GM18505 (cell line): Measurements from ENCODE around the gene ZNF829.
A peak's percentile ranks its signal among the peaks of the same experiment; 100 is the strongest.

Experiments
- ATAC-seq: cut with Tn5 transposase; IDR thresholded peaks from one replicate; pipeline ENCODE4 v1.9.1; 2021; ENCODE audit not compliant: unreplicated experiment
- POLR2A ChIP-seq: IDR thresholded peaks from 4 replicates; pipeline ENCODE4 v1.6.1; 2011; ENCODE audit warnings: borderline replicate concordance; ENCODE audit not compliant: insufficient read depth, insufficient read length; ENCODE audit errors: extremely low read depth

The ZNF829 gene

GRCh38 chr19:36915992-36916830 lies at the start of gene ZNF829, which contains the start of gene ZNF568:
ZNF829 (minus strand) TSS chr19:36916291; CDS start chr19:36915167, 1,124 bp downstream.
ZNF568 (plus strand) TSS chr19:36916332; CDS start chr19:36922771, 6,439 bp downstream.
- peak; percentile 54 for TF ChIP-seq POLR2A
- ATAC-seq = peak; percentile 91

DNA sequence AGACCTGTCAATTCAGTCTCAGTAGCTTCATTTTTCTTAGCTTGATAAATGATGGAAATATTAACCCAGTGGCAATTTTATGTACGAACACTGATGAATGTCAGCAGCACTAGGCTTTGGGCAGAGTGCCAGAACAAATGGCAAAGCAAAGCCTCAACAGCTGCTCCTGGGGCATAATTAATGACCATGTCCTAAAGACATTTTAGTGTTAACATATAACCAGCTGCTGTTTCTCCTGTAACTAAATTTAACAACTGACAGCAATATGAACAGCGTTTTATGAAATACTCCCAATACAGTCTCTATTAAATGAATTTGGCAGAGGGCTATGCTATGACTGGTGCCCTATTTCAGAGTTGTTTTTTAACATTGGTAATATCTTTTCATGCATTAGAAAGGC lies 47.2 kb upstream of the ZNF829 start:
- no peak for TF ChIP-seq POLR2A
- ATAC-seq = no peak

- TF ChIP-seq POLR2A = no peak
- no peak for ATAC-seq
Measured at GRCh38 chr19:36962346-36962745, 46.3 kb upstream of the ZNF829 start.

DNA sequence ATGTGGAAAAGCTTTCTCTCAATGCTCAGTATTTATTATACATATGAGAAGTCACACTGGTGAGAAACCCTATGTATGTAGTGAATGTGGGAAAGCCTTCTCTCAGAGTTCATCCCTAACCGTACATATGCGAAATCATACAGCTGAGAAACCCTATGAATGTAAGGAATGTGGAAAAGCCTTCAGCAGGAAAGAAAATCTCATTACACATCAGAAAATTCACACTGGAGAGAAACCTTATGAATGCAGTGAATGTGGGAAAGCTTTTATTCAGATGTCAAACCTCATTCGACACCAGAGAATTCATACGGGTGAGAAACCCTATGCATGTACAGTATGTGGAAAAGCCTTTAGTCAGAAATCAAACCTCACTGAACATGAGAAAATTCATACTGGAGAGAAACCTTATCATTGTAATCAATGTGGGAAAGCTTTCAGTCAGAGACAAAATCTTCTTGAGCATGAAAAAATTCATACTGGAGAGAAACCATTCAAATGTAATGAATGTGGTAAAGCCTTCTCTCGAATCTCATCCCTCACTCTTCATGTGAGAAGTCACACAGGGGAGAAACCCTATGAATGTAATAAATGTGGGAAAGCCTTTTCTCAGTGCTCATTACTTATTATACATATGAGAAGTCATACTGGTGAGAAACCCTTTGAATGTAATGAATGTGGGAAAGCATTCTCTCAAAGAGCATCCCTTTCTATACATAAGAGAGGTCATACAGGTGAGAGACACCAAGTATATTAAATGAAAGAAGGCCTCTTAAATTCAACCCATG lies 34.4 kb upstream of the ZNF829 start:
- no peak for ATAC-seq
- no peak for TF ChIP-seq POLR2A

DNA sequence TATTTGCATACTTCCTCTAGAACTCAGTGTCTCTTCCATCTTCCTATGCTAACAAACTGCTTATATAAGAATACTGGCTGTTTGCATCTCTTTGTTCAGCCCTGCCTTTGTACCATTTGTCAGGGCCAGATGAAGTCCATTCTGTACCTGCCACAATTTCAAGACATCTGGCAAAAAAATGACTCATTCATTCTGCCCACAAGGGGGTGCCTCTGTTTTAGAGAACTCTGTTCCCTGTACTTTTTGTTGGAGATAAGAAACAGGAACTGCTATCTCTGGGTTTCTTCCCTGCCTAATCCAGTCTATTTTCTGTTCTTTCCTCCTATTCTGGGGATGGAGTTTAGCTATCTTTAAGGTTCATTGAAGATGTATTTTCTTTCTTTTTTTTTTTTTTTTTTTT lies 23.1 kb upstream of the ZNF829 start:
- no peak for ATAC-seq
- TF ChIP-seq POLR2A = no peak

- TF ChIP-seq POLR2A = no peak
- ATAC-seq = no peak
Measured at GRCh38 chr19:36931684-36932083, 15.6 kb upstream of the ZNF829 start.

- TF ChIP-seq POLR2A = no peak
- no peak for ATAC-seq
Measured at GRCh38 chr19:36918090-36918489, 2.0 kb upstream of the ZNF829 start.

- no peak for TF ChIP-seq POLR2A
- no peak for ATAC-seq
Measured at GRCh38 chr19:36916991-36917390, 900 bp upstream of the ZNF829 start.

DNA sequence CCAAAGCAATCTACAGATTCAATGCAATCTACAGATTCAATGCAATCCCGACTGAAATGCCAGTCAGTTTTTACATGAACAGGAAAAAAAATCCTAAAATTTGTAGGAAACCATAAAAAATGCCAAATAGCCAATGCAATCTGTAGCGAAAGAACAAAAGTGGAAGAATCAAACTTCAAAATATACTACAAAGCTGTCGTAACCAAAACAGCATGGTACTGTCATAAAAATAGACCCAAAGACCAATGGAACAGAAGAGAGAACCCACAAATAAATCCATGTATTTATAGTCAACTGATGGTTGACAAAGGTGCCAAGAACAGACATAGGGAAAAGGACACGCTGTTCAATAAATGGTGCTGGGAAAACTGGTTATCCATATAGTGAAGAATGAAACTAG lies 17.7 kb downstream of the ZNF829 start:
- no peak for TF ChIP-seq POLR2A
- ATAC-seq = no peak

GRCh38 chr19:36894849-36895383 lies 21.2 kb downstream of the ZNF829 start:
- ATAC-seq = no peak
- TF ChIP-seq POLR2A = no peak

DNA sequence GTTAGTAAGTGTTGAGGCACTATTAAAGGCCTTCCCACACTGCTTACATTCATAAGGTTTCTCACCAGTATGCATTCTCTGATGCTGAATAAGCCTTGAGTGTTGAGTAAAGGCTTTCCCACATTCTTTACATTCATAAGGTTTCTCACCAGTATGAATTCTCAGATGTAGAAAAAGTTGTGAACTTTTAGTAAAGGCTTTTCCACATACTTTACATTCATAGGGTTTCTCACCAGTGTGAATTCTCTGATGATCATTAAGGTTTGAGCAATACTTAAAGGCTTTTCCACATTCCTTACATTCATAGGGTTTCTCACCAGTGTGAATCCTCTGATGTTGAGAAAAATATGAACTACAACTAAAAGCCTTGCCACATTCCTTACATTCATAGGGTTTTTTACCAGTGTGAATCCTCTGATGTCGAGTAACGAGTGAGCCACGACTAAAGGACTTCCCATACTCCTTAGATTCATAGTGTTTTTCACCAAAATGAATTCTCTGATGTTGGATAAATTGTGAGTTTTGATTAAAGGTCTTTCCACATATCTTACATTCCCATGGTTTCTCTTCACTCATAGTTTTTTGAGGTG lies 24.2 kb downstream of the ZNF829 start:
- no peak for TF ChIP-seq POLR2A
- no peak for ATAC-seq

- no peak for ATAC-seq
- TF ChIP-seq POLR2A = no peak
Measured at GRCh38 chr19:36876993-36877938, 38.8 kb downstream of the ZNF829 start.
